GM21786 (cell line): ENCODE measurements around the gene PLK5.

Experiments
- ATAC-seq: cut with Tn5 transposase; IDR thresholded peaks from one replicate; pipeline ENCODE4 v1.9.1; 2021; ENCODE audit not compliant: unreplicated experiment

The PLK5 gene

DNA sequence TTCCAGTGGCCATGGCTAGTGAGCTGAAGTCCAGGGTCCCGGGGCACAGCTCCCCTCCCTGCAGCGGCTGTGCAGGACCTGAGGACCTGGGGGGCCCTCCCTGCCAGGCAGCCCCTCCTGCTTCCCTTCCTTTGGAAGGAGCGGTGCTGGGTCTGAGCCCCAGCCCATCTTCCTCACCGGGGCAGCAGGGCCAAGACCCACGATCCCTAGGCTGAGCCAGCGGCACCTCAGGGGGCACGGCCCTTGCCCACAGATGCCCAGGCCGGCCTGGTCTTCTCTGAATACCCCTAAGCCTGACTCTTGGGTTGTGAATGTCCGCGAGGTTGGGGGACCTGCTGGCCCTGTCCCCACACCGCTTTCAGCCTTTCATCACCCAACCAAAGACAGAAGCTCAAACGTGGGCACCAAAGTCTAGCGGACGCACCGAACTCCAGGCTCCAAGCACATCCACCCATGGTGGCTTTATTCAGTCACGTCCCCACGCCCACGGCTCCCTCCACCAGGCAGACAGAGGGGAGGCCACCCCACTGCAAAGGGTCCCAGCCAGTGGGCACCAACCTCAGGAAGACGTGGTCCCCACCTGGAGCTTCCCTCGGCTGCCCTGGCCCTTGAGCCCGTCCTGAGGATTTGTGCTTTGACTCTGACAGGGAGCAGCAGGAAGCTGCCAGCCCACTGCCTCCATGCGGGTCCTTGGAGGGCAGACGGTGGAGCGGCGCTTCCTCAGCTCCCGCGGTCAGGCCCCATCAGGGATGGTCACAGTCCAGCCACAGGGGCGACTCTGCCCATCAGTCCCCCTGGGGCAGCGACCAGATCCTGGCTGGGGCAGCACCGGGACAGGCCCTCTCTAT is 52.6 kb downstream of the PLK5 start:
- no peak for ATAC-seq

DNA sequence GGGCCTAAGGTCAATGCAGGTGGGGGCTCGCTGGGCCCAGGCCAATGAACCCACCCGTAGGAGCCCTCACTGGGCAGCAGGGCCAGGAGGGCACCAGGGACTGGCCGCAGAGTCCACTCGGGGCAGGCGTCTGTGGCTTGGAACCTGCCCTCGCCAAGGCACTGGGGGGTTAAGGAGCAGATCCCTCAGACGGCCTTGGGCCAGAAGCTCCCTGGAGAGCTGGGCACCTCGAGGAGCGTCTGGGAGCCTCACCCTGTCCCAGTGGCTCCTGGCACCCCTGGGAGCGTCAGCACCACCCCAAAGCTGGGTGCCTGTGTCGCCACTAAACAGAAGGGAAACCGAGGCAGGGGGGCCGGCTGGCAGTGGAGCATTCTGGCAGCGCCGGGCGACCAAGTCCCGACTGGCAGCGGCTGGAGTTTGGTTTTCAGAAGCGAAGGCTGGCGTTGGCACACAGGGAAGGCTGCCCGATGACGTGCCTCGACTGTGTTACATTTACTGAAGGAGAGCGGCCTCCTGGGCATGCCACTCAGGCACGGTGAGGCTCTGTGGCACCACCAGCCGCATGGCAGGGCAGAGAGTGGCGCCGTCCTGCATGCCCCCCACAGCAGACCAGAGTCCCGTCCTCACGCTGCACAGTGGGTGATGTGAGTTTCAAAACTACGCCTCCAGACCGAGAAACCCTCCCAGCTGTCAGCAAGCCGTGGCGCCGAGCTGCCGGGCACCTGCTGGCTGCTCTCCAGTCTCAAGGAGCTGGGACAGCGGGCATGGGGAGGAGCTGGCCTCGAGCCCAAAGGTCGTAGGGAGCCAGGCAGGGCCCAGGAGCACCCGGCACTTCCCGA is 53.4 kb downstream of the PLK5 start:
- ATAC-seq, result no peak

DNA sequence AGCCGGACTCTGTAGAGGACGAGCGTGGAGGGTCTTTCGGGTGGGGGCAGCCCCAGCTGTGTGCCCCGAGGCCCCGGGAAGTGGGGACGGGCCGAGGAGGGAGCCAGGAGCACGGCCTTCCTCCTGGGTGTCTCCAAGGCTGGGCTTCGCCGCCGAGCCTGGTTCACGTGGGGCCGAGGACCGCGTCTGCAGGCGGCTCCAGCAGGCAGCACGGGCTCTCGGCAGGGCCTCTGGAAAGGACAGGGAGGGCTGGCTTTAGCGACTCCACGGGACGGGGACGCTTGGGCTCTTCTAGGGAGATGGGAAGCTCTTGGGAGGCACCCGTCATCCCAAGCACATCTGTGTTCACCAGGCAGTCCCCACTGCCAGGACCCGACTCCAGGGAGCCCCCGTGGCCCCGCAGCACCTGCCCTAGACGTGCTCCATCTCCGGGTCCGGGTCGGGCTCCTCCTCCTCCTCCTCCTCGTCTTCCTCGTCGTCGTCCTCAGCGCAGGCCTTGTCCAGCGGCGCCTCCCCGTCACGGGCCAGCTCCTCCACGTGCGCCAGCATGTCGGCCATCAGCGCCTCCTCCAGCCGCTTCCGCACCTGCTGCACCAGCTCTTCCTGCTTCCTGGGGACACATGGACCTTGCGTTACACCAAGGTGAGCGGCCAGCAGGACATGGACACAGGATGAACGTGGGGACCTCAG is 54.2 kb downstream of the PLK5 start:
- ATAC-seq, result no peak

DNA sequence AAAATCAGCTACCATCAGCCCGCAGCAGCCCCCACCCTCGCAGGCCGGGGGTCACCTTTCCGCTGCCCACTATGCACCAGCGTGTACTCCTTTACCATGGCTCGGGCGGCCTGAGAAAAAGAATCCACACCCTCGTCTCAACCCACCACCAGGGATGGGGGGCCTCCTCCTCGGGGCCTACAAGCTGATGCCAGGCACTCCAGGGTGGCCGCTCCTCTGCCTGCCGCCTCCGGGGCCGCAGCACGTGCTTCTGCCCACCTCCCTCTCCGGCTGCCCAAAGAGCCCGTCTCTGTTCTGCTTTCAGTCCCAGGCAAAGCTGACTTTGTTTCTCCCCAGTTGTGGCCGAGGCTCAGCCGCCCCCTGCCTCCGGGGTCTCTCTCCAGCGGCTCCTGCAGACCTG is 55.3 kb downstream of the PLK5 start:
- no peak for ATAC-seq

DNA sequence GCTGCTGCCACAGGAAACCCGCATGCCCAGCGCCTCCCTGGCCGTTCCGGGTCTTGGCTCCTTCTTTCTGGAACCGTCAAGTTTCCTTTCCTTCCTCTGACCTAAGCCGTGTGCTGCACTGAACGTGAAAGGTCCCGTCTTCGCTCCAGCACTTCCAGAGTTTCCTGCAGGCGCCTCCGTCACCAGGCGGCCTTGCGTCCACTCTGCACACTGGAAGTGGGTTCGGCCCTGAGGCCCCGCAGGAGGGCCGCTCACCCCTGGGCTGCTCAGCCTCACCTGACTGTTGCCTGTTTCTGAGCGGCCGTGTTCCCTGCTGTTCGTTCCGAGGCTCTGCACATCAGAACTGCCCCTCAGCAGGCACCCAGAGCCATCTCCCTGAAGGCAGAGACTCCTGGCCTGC is 56.5 kb downstream of the PLK5 start:
- ATAC-seq, result no peak

DNA sequence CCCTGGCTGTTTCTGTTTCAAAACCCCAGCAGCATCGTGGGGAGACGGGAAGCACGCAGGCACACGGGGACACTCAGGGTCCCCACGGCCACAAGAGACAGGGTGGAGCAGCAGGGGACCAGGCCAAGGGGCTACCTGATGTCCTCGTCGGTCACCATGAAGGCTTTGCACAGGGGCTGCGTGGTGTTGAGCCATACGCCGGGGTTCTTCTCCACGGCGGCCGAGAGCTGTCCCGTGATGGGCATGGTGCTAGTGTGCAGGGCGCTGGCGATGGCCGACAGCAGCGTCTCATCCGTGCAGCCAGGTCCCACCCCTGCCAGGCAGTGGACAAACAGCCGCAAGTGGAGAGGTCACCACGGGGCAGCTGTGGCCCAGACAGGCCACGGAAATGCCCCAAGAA is 57.1 kb downstream of the PLK5 start:
- ATAC-seq, result no peak

DNA sequence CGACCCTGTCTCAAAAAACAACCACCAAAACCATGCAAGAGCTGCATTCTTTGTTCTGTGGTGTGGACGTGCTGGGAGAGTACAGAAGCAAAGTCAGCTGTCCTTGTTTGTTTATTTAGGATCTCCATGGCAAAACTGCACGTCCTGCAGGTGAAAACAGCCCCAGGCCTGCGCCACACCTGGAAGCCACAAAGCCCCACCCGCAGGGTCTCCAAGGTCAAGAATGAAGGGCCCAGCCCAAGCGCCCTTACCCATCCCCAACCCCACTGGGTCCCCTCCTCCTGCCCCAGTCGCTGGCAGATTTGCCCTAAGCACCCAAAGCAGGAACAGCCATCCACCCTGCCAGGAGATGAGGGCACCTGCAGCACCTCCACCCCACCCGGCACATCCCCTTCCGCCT is 58.3 kb downstream of the PLK5 start:
- no peak for ATAC-seq

DNA sequence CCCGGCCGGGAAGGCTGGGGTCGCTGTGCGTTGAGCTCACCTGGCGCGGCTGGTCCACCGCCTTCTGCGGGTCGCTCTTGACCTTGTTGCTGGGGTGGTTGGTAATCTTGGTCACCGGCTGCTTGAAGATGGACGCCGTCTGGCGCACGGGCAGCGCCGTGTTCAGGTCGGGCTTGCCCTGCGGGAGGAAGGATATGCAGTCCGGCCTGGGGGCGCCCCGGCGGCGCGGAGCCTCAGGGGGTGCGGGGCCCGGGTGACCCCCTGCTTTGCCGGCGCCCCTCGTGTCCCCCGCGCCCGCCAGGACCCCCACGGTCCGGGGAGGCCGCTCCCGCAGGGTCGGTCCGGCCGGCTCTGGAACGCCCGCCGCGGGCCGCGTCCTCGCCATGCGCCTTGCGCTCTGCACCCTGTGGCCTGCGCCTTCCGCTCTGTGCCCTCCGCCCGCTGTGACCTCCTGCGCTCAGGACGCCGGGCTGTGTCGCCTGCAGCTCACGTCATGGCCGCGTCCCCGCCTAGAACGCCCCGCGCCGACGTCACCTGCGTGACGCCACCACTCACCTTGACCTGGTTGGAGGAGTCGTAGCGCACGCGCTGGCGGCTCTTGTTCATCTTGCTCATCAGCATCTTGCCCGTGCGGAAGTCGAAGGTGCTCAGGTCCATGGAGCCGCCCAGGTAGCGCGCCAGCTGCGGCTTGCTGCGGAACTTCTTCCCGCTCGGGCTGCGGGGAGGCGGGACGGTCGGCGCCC is 60.8 kb downstream of the PLK5 start:
- no peak for ATAC-seq

DNA sequence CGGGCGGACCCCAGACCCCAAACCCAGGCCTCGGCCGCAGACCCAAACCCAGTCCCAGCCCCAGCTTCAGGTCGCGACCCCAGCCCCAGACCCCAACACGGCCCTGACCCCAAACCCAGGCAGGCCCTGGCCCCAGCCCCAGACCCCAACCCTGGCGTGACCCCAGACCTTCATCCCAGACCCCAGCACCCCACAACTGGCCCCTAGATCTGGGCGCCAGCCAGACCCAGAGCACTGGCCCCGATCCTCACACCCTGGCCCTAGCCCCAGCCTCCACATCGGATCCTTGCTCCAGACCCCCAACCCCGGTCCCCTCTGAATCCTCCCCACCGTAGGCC is 61.3 kb downstream of the PLK5 start:
- ATAC-seq, result no peak
